Neural cell (in vitro differentiated cells): ENCODE measurements around the gene ANGPTL8. TPM values are rescaled to one million over a fixed set of nuclear protein-coding genes. Genes with fewer than 3 reads are reported as not detected.

Experiments used
- H2AFZ ChIP-seq: fragments of 200-600, 300-800 bp; sonication (generic), shearing (Covaris generic); 2 replicates; pipeline ENCODE4 v1.6.0; 2014; ENCODE audit warnings: low read depth, mild to moderate bottlenecking, antibody characterized with exemption, low read length, moderate library complexity
- H3F3A ChIP-seq: fragments of 200-600 bp; shearing (Covaris generic); 2 replicates; pipeline ENCODE4 v1.6.1; 2016; ENCODE audit warnings: mild to moderate bottlenecking, moderate library complexity, mixed read lengths, antibody characterized with exemption, low read length; ENCODE audit not compliant: insufficient read depth, poor library complexity, severe bottlenecking
- H3K27ac ChIP-seq: fragments of 200-600, 300-800 bp; sonication (generic), shearing (Covaris generic); 2 replicates; pipeline ENCODE4 v1.5.1; 2014; ENCODE audit warnings: mild to moderate bottlenecking, low read length, moderate library complexity
- H3K27me3 ChIP-seq: fragments of 300-800, 200-600 bp; sonication (generic), shearing (Covaris generic); 2 replicates; pipeline ENCODE4 v1.6.0; 2014; ENCODE audit warnings: mild to moderate bottlenecking, low read depth, low read length, moderate library complexity; ENCODE audit not compliant: insufficient read depth
- H3K36me3 ChIP-seq: fragments of 300-800, 200-600 bp; sonication (generic), shearing (Covaris generic); 2 replicates; pipeline ENCODE4 v1.5.1; 2014; ENCODE audit warnings: mild to moderate bottlenecking, antibody characterized with exemption, low read length, moderate library complexity; ENCODE audit not compliant: insufficient read depth
- H3K4me2 ChIP-seq: fragments of 300-800, 200-600 bp; sonication (generic), shearing (Covaris generic); 2 replicates; pipeline ENCODE4 v1.6.0; 2014; ENCODE audit warnings: mild to moderate bottlenecking, low read length
- H3K4me3 ChIP-seq: fragments of 300-800, 200-600 bp; sonication (generic), shearing (Covaris generic); 2 replicates; pipeline ENCODE4 v1.5.1; 2014; ENCODE audit warnings: mild to moderate bottlenecking, low read length, moderate library complexity
- H3K79me2 ChIP-seq: fragments of 200-600 bp; shearing (Covaris generic); replicated peaks from 2 replicates; pipeline ENCODE4 v1.6.0; 2014; ENCODE audit warnings: mild to moderate bottlenecking, low read length, moderate library complexity; ENCODE audit not compliant: insufficient read depth
- H3K9ac ChIP-seq: fragments of 300-800, 200-600 bp; sonication (generic), shearing (Covaris generic); 2 replicates; pipeline ENCODE4 v1.6.1; 2016; ENCODE audit warnings: mild to moderate bottlenecking, low read length, mixed read lengths
- H3K9me2 ChIP-seq: fragments of 200-600 bp; shearing (Covaris generic); 2 replicates; pipeline ENCODE4 v1.6.1; 2016; ENCODE audit warnings: mild to moderate bottlenecking, low read length, mixed read lengths; ENCODE audit not compliant: insufficient read depth
- H3K9me3 ChIP-seq: fragments of 200-600, 300-800 bp; sonication (generic), shearing (Covaris generic); 2 replicates; pipeline ENCODE4 v1.6.1; 2016; ENCODE audit warnings: mild to moderate bottlenecking, mixed run types, low read length, moderate library complexity, mixed read lengths
- H4K20me1 ChIP-seq: fragments of 200-600 bp; shearing (Covaris generic); 2 replicates; pipeline ENCODE4 v1.6.1; 2016; ENCODE audit warnings: mild to moderate bottlenecking, mixed run types; ENCODE audit not compliant: insufficient read depth
- CTCF ChIP-seq: fragments of 450-650 bp; IDR thresholded peaks from 2 replicates; pipeline ENCODE4 v1.5.1; 2014; ENCODE audit warnings: antibody characterized with exemption, mild to moderate bottlenecking, moderate library complexity; ENCODE audit not compliant: poor library complexity, severe bottlenecking
- EP300 ChIP-seq: fragments of 450-650 bp; conservative IDR thresholded peaks from 2 replicates; pipeline ENCODE4 v1.6.1; 2014; ENCODE audit warnings: antibody characterized with exemption, mild to moderate bottlenecking, moderate library complexity; ENCODE audit not compliant: poor library complexity, severe bottlenecking
- MXI1 ChIP-seq: fragments of 450-650 bp; conservative IDR thresholded peaks from 2 replicates; pipeline ENCODE4 v1.6.1; 2014; ENCODE audit warnings: antibody characterized with exemption, mild to moderate bottlenecking; ENCODE audit not compliant: poor library complexity, severe bottlenecking
- POLR2AphosphoS5 ChIP-seq: IDR thresholded peaks from 2 replicates; pipeline ENCODE4 v1.6.1; 2012
- RAD21 ChIP-seq: fragments of 450-650 bp; conservative IDR thresholded peaks from 2 replicates; pipeline ENCODE4 v1.6.1; 2014; ENCODE audit warnings: antibody characterized with exemption, mild to moderate bottlenecking, moderate library complexity
- REST ChIP-seq: IDR thresholded peaks from 2 replicates; pipeline ENCODE4 v1.6.1; 2012; ENCODE audit warnings: borderline replicate concordance
- TAF1 ChIP-seq: IDR thresholded peaks from 2 replicates; pipeline ENCODE4 v1.6.1; 2012; ENCODE audit warnings: low read depth
- polyA plus RNA-seq: library from polyadenylated mRNA; depleted of rRNA; stranded (reverse); fragments of >200 nt; gene quantifications from 2 replicates; pipeline ENCODE4 v1.2.3, GENCODE V29; 2014

Gene ANGPTL8
- polyA plus RNA-seq, 1 donor from 2014 or later: not detected

GRCh38 chr19:11204076-11204602 is 35.3 kb upstream of the ANGPTL8 start:
- TF ChIP-seq TAF1 (no peak), RAD21 (no peak), CTCF (no peak), POLR2AphosphoS5 (no peak), REST (no peak)
- no peaks in the 10 kb centered on the region for H4K20me1 ChIP-seq
- no peak overlapping the region for H3K4me3 ChIP-seq
- no peak overlapping the region for H2AFZ ChIP-seq
- H3F3A ChIP-seq: no peaks in the 10 kb centered on the region
- no peaks in the 10 kb centered on the region for H3K9me3 ChIP-seq
- H3K27ac ChIP-seq: no peak overlapping the region
- no peaks in the 10 kb centered on the region for H3K27me3 ChIP-seq
- no peaks in the 10 kb centered on the region for H3K9me2 ChIP-seq
- H3K9ac ChIP-seq: no peak overlapping the region
- no peaks in the 10 kb centered on the region for H3K36me3 ChIP-seq
- no peak overlapping the region for H3K4me2 ChIP-seq
- H3K79me2 ChIP-seq: no peaks in the 10 kb centered on the region

GRCh38 chr19:11204943-11205349 is 34.5 kb upstream of the ANGPTL8 start:
- TF ChIP-seq MXI1: no peak
- TF ChIP-seq POLR2AphosphoS5: no peak
- TF ChIP-seq EP300: no peak
- TF ChIP-seq TAF1: no peak
- no peak for TF ChIP-seq RAD21
- Histone ChIP-seq H3K79me2 (no peaks in the 10 kb centered on the region), H3K4me2 (no peak overlapping the region), H3F3A (no peaks in the 10 kb centered on the region), H4K20me1 (no peaks in the 10 kb centered on the region), H3K4me3 (no peak overlapping the region), H3K27ac (no peak overlapping the region), H3K9ac (no peak overlapping the region), H3K36me3 (no peaks in the 10 kb centered on the region), H3K9me2 (no peaks in the 10 kb centered on the region), H3K27me3 (no peaks in the 10 kb centered on the region), H2AFZ (no peak overlapping the region), H3K9me3 (no peaks in the 10 kb centered on the region)

GRCh38 chr19:11205939-11206570 is 33.4 kb upstream of the ANGPTL8 start:
- Histone ChIP-seq H3F3A (no peaks in the 10 kb centered on the region), H3K4me3 (no peak overlapping the region), H3K27me3 (no peaks in the 10 kb centered on the region), H3K27ac (no peak overlapping the region), H3K9me2 (no peaks in the 10 kb centered on the region), H3K36me3 (no peaks in the 10 kb centered on the region), H2AFZ (no peak overlapping the region), H3K9ac (no peak overlapping the region), H3K79me2 (no peaks in the 10 kb centered on the region), H4K20me1 (no peaks in the 10 kb centered on the region), H3K9me3 (no peaks in the 10 kb centered on the region), H3K4me2 (no peak overlapping the region)
- TF ChIP-seq EP300 (no peak), POLR2AphosphoS5 (no peak)
